Neural crest cell (in vitro differentiated cells): Measurements from ENCODE around the gene TMTC1. TPM values are rescaled to one million over a fixed set of nuclear protein-coding genes. Genes with fewer than 3 reads are reported as not detected.

Experiments
- DNase-seq: peaks from one replicate; pipeline ENCODE4 v3.0.0; 2021; ENCODE audit warnings: low read depth, mixed read lengths, low spot score
- H3K27ac Mint-ChIP-seq: one replicate; pipeline ENCODE4 v1.8.0; 2021; ENCODE audit warnings: mild to moderate bottlenecking, mixed read lengths; ENCODE audit not compliant: unreplicated experiment
- H3K27me3 Mint-ChIP-seq: 2 replicates; pipeline ENCODE4 v1.8.0; 2021; ENCODE audit warnings: low read depth, mild to moderate bottlenecking, mixed read lengths
- H3K36me3 Mint-ChIP-seq: 2 replicates; pipeline ENCODE4 v1.8.0; 2021; ENCODE audit warnings: low read depth, mild to moderate bottlenecking, mixed read lengths
- H3K4me1 Mint-ChIP-seq: 2 replicates; pipeline ENCODE4 v1.8.0; 2021; ENCODE audit warnings: mixed read lengths
- H3K4me3 Mint-ChIP-seq: one replicate; pipeline ENCODE4 v1.8.0; 2021; ENCODE audit warnings: mild to moderate bottlenecking, mixed read lengths
- H3K9me3 Mint-ChIP-seq: 2 replicates; pipeline ENCODE4 v1.8.0; 2021; ENCODE audit warnings: mixed read lengths
- CTCF ChIP-seq: fragments of 200-600 bp; sonication (generic); conservative IDR thresholded peaks from 2 replicates; pipeline ENCODE4 v1.5.0; 2021; ENCODE audit warnings: antibody characterized with exemption, mild to moderate bottlenecking
- total RNA-seq: library from RNA; stranded (reverse); gene quantifications from 2 replicates; pipeline ENCODE4 v1.2.1, GENCODE V29; 2021

TMTC1 gene
- total RNA-seq, 1 donor from 2014 or later, result 13.1 TPM

GRCh38 chr12:29627221-29627620 lies 156.5 kb downstream of the TMTC1 start:
- H3K27ac Mint-ChIP-seq, result no peak overlapping the region

GRCh38 chr12:29625359-29625953 lies 158.3 kb downstream of the TMTC1 start:
- DNase-seq, result no peak
- TF ChIP-seq CTCF, result no peak
- H3K27ac Mint-ChIP-seq, result no peak overlapping the region
- H3K9me3 Mint-ChIP-seq, result peaks cover 10% of the 10 kb centered on the region
- H3K4me3 Mint-ChIP-seq, result no peak overlapping the region
- peaks cover 8% of the 10 kb centered on the region for H3K4me1 Mint-ChIP-seq
- H3K27me3 Mint-ChIP-seq, result no peaks in the 10 kb centered on the region
- peaks cover 20% of the 10 kb centered on the region for H3K36me3 Mint-ChIP-seq

More at GRCh38 chr12:29627221-29627620, 156.5 kb downstream of the TMTC1 start:
- peaks cover 11% of the 10 kb centered on the region for H3K9me3 Mint-ChIP-seq
- H3K27me3 Mint-ChIP-seq, result no peaks in the 10 kb centered on the region
- no peak for TF ChIP-seq CTCF
- H3K36me3 Mint-ChIP-seq, result peaks cover 18% of the 10 kb centered on the region
- H3K4me1 Mint-ChIP-seq, result peaks cover 8% of the 10 kb centered on the region
- H3K4me3 Mint-ChIP-seq, result no peak overlapping the region
- no peak for DNase-seq

GRCh38 chr12:29622251-29622650 lies 161.5 kb downstream of the TMTC1 start:
- H3K27ac Mint-ChIP-seq, result no peak overlapping the region
- peaks cover 3% of the 10 kb centered on the region for H3K9me3 Mint-ChIP-seq
- peaks cover 8% of the 10 kb centered on the region for H3K4me1 Mint-ChIP-seq
- no peak for TF ChIP-seq CTCF
- peaks cover 8% of the 10 kb centered on the region for H3K36me3 Mint-ChIP-seq
- no peak for DNase-seq
- H3K4me3 Mint-ChIP-seq, result no peak overlapping the region
- H3K27me3 Mint-ChIP-seq, result no peaks in the 10 kb centered on the region

GRCh38 chr12:29620030-29620429 lies 163.7 kb downstream of the TMTC1 start:
- Mint-ChIP-seq H3K4me3 (no peak overlapping the region), H3K9me3 (no peaks in the 10 kb centered on the region), H3K36me3 (peaks cover 7% of the 10 kb centered on the region), H3K4me1 (peaks cover 1% of the 10 kb centered on the region), H3K27me3 (no peaks in the 10 kb centered on the region), H3K27ac (no peak overlapping the region)
- DNase-seq, result no peak
- TF ChIP-seq CTCF, result no peak

GRCh38 chr12:29617407-29617803 lies 166.3 kb downstream of the TMTC1 start:
- Mint-ChIP-seq H3K36me3 (peaks cover 4% of the 10 kb centered on the region), H3K9me3 (no peaks in the 10 kb centered on the region), H3K27ac (no peak overlapping the region), H3K4me1 (no peaks in the 10 kb centered on the region), H3K4me3 (no peak overlapping the region), H3K27me3 (no peaks in the 10 kb centered on the region)
- TF ChIP-seq CTCF, result no peak
- no peak for DNase-seq
